Fibroblast of the aortic adventitia (primary cell): ENCODE measurements around the gene KIF16B. TPM values are rescaled to one million over a fixed set of nuclear protein-coding genes. Genes with fewer than 3 reads are reported as not detected.

Source experiments
- DNase-seq: peaks from one replicate; pipeline ENCODE4 v3.0.0-alpha.2; 2010; ENCODE audit warnings: low read depth
- H3K4me3 ChIP-seq: 2 replicates; pipeline ENCODE4 v1.5.1; 2011; ENCODE audit warnings: low read depth, mild to moderate bottlenecking, control low read depth, low read length, moderate library complexity
- CTCF ChIP-seq: IDR thresholded peaks from 2 replicates; pipeline ENCODE4 v1.5.1; 2011; ENCODE audit warnings: mild to moderate bottlenecking, low read length, control low read depth, inconsistent platforms; ENCODE audit not compliant: insufficient read depth
- total RNA-seq: library from RNA; depleted of rRNA; stranded (reverse); fragments of >200 nt; gene quantifications from 2 replicates; pipeline ENCODE4 v1.2.3, GENCODE V29; 2012; ENCODE audit warnings: low replicate concordance

Gene KIF16B
- total RNA-seq, 1 donor, result 14.5 TPM

- no peak for DNase-seq
- H3K4me3 ChIP-seq, result no peak overlapping the region
- TF ChIP-seq CTCF, result no peak
These were observed 17.5 kb downstream of the KIF16B start for GRCh38 chr20:16555754-16556153.

DNA sequence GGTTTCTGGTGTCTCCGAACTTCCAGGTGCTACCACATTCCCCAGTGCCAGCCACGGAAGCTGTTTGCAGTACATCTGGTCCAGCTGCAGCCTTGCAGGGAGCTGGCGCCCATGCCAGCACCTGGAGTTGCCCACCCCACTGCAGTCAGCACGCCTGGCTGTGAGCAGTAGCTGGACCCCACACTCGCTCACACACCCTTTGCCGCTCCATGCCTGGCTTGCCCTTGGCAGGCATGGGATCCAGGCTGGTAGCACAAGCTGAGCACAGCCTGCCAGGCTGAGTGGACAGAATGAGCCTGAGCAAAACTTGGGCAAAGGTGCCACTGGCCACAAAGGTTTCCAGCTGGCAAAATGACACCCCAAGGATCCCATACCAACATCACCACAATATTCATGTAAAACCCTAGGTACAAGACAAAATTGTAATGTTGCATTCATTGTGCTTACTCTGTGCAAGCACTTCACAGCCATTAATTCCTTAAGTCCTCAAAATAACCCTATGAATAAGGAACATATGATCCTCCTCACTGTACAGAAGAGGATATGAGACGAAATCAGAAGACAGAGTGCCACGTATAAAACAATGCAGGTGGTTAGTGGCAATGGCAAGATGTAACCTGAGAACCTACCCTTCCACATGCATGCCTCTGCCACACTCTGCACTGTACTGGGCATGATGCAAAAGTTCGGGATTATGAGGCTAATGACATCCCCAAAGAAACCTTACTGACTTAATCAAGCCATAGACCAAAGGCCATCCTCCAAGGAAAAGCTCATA is 18.3 kb downstream of the KIF16B start:
- TF ChIP-seq CTCF, result no peak
- H3K4me3 ChIP-seq, result no peak overlapping the region
- no peak for DNase-seq

GRCh38 chr20:16553684-16554083 is 19.6 kb downstream of the KIF16B start:
- no peak overlapping the region for H3K4me3 ChIP-seq
- no peak for DNase-seq
- no peak for TF ChIP-seq CTCF

- H3K4me3 ChIP-seq, result no peak overlapping the region
- no peak for TF ChIP-seq CTCF
- no peak for DNase-seq
These were observed 20.1 kb downstream of the KIF16B start for GRCh38 chr20:16553101-16553500.

DNA sequence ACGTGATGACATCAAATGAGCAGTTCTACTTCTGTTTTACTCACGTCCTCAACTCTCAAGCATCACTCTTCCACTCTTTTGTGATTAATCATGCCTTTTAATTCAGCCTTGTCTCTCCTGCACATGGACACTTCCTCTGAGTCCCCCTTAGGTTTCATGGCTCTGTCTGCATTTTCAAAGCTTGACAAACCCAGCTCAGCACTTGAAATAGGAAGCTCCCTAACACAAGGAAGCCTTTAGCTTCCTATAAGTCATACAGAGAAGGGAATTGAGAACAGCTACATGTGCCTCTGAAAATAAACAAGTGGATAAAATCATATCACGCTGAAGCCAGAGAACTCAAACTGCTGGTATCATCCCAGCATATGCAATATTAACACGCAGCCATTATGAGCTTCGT is 21.2 kb downstream of the KIF16B start:
- no peak for DNase-seq
- H3K4me3 ChIP-seq, result no peak overlapping the region
- no peak for TF ChIP-seq CTCF

DNA sequence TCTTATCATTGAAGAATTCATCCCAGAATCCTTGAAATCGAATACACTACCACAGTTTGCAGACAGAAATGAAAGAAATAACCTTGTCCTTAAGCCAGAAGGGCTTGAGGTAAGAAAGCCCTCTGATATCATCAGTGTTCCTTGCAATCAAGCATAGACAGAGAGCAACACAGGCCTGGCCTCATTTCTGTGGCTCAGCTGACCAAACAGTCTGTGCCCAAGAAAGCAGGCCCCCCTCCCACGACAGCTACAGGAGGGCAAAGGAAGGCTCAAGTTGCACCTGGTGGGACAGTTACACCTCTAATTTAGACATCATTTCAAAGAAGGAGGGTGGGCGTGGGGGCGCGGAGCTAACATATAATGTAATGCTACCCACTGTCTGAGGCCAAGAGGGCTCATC is 21.6 kb downstream of the KIF16B start:
- H3K4me3 ChIP-seq, result no peak overlapping the region
- DNase-seq, result no peak
- no peak for TF ChIP-seq CTCF
